Lower lobe of right lung (tissue), 2 donors: ENCODE measurements around the gene LTF. TPM values are rescaled to one million over a fixed set of nuclear protein-coding genes. Genes with fewer than 3 reads are reported as not detected.

Experiments used
- ATAC-seq, 2 donors: fragments of 200-7000 bp; cut with Tn5 transposase; one replicate each; pipeline ENCODE4 v1.9.1; 2020 to 2022; ENCODE audit warnings: mild to moderate bottlenecking in 2 of 2, moderate library complexity in 2 of 2
- DNase-seq: peaks from one replicate; pipeline ENCODE4 v3.0.0-alpha.2; 2020
- H3K27ac ChIP-seq: fragments of 200-600 bp; one replicate; pipeline ENCODE4 v1.8.0; 2022
- H3K27me3 ChIP-seq: fragments of 200-600 bp; one replicate; pipeline ENCODE4 v1.8.0; 2022; ENCODE audit warnings: low read depth
- H3K36me3 ChIP-seq: fragments of 200-600 bp; one replicate; pipeline ENCODE4 v1.8.0; 2022; ENCODE audit warnings: mild to moderate bottlenecking
- H3K4me1 ChIP-seq: fragments of 200-600 bp; one replicate; pipeline ENCODE4 v1.8.0; 2022
- H3K4me3 ChIP-seq: fragments of 200-600 bp; one replicate; pipeline ENCODE4 v1.8.0; 2022; ENCODE audit warnings: mild to moderate bottlenecking
- H3K9me3 ChIP-seq: fragments of 200-600 bp; one replicate; pipeline ENCODE4 v1.8.0; 2022
- intact Hi-C: fragments of 100-400 bp; cut with DNase I; formaldehyde crosslinking; loops from one replicate; pipeline ENCODE4 v1.11.0; 2022
- total RNA-seq: library from RNA; stranded (reverse); fragmentation: NEBNext Ultra II Directional; extraction: Animal tissue kit (Norgen Biotek cat#: 25700); gene quantifications from one replicate; pipeline ENCODE4 v1.2.1, GENCODE V29; 2021
- TF ChIP-seq, protein P1 (sequence below): fragments of 200-600 bp; IDR thresholded peaks from one replicate; pipeline ENCODE4 v1.8.0; 2022; ENCODE audit warnings: antibody characterized with exemption, mild to moderate bottlenecking
- donor health status: DM: no; HTN: yes; CAD: no; lungs with severe emphysema.

Gene LTF
- total RNA-seq, 1 donor from 2014 or later: 53.5 TPM

DNA sequence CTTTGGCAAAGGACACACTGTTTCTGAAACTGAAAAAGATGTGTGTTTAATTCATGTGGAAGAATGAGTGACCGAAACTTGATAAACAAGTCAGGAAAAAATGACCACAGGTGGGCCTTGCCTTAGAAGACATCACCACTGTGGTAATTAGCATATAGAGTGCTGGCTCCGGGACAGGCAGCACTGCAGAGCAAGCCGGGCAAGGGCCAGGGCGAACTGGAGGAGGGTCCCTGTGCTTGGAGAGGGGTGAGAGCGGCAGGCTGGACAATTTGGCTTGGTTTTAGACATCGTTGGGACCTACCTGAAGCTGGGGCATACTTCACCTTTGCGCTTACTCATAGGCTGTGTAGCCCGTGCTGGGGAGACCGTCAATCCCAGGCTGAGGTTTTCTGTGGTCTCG lies 41.2 kb upstream of the LTF start:
- Histone ChIP-seq H3K36me3 (no peaks in the 10 kb centered on the region), H3K4me1 (no peaks in the 10 kb centered on the region), H3K27me3 (no peaks in the 10 kb centered on the region), H3K4me3 (no peak overlapping the region), H3K9me3 (no peaks in the 10 kb centered on the region), H3K27ac (no peak overlapping the region)
- ATAC-seq: no peak
- no peak for DNase-seq
- TF ChIP-seq, protein P1, sequence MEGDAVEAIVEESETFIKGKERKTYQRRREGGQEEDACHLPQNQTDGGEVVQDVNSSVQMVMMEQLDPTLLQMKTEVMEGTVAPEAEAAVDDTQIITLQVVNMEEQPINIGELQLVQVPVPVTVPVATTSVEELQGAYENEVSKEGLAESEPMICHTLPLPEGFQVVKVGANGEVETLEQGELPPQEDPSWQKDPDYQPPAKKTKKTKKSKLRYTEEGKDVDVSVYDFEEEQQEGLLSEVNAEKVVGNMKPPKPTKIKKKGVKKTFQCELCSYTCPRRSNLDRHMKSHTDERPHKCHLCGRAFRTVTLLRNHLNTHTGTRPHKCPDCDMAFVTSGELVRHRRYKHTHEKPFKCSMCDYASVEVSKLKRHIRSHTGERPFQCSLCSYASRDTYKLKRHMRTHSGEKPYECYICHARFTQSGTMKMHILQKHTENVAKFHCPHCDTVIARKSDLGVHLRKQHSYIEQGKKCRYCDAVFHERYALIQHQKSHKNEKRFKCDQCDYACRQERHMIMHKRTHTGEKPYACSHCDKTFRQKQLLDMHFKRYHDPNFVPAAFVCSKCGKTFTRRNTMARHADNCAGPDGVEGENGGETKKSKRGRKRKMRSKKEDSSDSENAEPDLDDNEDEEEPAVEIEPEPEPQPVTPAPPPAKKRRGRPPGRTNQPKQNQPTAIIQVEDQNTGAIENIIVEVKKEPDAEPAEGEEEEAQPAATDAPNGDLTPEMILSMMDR: no peak
- intact Hi-C loops: no loop called here

DNA sequence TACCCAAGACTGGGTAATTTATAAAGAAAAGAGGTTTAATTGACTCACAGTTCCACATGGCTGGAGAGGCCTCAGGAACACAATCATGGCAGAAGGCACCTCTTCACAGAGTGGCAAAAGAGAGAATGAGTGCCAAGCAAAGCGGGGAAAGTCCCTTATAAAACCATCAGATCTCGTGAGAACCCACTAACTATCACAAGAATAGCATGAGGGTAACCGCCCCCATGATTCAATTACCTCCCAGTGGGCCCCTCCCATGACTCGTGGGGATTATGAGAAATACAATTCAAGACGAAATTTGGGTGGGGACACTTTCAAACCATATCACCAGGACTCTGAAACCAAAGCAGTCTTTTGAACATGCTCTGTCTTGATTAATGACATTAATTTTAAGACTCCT lies 40.1 kb upstream of the LTF start:
- intact Hi-C loops: no loop called here
- DNase-seq: no peak

DNA sequence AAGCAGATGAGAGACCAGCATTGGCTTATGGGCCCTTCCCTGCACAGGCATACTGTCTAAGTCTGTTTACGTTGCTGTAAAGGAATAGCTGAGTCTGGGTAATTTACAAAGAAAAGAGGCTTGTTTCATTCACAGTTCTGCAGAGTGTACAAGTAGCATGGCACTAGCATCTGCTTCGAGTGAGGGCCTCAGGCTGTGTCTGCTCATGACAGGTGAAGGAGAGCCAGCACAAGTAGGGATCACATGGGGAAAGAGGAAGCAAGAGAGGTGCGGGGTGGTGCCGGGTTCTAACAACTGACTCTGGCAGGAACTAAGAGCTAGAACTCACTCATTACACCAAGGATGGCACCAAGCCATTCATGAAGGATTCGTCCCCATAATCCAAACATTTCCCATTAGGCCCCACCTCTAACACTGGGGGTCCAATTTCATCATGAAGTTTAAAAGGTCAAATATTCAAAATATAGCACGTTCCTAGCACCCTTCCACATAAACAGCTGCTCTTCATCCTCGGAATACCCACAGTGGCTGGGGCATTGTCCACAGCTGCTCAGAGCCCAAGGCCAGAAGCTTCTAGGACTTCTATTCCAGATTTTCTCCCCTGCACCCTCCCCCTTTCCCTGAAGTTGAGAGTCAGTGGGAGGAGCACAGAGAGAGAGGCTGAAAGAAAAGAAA lies 38.6 kb upstream of the LTF start:
- TF ChIP-seq, protein P1: no peak
- H3K27me3 ChIP-seq: no peaks in the 10 kb centered on the region
- DNase-seq (no peak), ATAC-seq (peak in 1 of 2 donors; percentile 43)
- no peaks in the 10 kb centered on the region for H3K4me1 ChIP-seq
- no peaks in the 10 kb centered on the region for H3K9me3 ChIP-seq
- H3K27ac ChIP-seq: no peak overlapping the region
- no peaks in the 10 kb centered on the region for H3K36me3 ChIP-seq
- intact Hi-C loops: no loop called here
- H3K4me3 ChIP-seq: no peak overlapping the region

More for the DNA sequence above, 40.1 kb upstream of the LTF start:
- H3K4me1 ChIP-seq: no peaks in the 10 kb centered on the region
- H3K4me3 ChIP-seq: no peak overlapping the region
- no peak for ATAC-seq
- TF ChIP-seq, protein P1: no peak
- H3K36me3 ChIP-seq: no peaks in the 10 kb centered on the region
- H3K27ac ChIP-seq: no peak overlapping the region
- H3K9me3 ChIP-seq: no peaks in the 10 kb centered on the region
- no peaks in the 10 kb centered on the region for H3K27me3 ChIP-seq

DNA sequence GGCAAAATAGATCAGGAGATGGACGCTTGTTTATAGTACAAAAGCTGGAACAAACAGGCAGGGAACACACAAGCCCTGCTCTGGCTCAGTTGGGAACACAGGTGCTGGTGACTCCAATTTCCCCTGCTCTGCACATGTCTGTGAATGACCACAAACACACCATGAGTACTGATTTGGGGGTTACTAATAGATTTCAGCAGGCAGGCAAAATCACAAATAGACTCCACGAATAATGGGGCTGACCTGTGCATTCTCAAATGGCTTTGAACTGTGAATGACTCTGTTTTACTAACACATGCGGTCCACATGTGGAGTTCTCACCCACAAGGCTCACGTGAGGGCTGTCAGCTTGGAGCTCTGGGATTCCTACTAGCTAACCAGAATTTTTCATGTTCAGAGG lies 37.0 kb upstream of the LTF start:
- TF ChIP-seq, protein P1: no peak
- Histone ChIP-seq H3K27me3 (no peaks in the 10 kb centered on the region), H3K36me3 (no peaks in the 10 kb centered on the region), H3K9me3 (no peaks in the 10 kb centered on the region), H3K4me3 (no peak overlapping the region), H3K4me1 (no peaks in the 10 kb centered on the region), H3K27ac (no peak overlapping the region)
- ATAC-seq (no peak), DNase-seq (no peak)
- intact Hi-C loops: no loop called here

DNA sequence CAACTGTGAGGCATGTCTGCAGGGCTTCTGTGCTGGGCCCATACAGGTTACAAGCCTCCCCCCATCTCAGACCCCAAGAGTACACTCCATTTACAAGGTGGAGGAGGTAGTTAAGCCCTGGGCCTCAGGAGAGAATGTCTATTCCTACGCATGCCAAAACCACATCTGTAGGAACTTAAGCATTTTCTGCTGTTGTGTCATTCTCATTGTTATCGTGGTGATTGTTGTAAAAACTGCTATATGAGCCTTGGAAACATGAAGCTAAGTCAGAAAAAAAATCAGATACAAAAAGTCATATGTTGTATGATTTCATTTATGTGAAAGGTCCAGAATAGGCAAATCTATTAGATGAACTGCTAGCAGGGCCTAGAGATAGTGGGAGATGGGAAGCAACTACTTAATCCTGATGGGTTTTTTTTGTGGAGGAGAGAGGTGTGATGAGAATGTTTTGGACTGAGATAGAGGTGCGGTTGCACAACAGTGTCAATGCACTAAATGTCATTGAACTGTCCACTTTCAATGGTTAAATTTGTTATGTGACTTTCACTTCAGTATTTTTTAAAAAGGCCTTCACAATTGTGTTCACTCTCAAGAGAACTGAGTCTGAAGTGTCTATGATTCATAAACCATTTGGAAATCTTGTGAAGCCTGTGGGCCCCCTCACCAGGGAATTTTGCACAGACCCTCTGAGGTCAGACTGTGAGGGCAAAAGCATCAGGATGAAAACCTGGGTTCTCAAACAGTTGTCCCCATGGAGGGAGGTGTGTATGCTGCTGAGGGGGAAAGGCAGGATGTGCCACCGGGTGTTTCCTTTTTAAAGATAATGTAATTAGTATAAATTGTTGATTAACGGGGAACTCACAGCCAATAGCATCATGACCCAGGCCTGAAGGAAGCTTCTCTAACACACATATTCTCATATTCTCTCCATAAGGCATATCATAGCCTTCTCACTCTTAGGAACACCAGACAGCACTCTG lies 36.2 kb upstream of the LTF start:
- Histone ChIP-seq H3K36me3 (no peaks in the 10 kb centered on the region), H3K4me1 (no peaks in the 10 kb centered on the region), H3K9me3 (no peaks in the 10 kb centered on the region), H3K27ac (no peak overlapping the region), H3K4me3 (no peak overlapping the region), H3K27me3 (no peaks in the 10 kb centered on the region)
- ATAC-seq (no peak), DNase-seq (no peak)
- intact Hi-C loops: no loop called here
- TF ChIP-seq, protein P1: no peak
